ENCODE measurements around the gene GTF2B.
"Not testable (repeated sequence)": the region's sequence is repeated elsewhere in the genome, so short reads cannot be mapped to it uniquely, and the experiment has no call there.

Gene GTF2B

DNA sequence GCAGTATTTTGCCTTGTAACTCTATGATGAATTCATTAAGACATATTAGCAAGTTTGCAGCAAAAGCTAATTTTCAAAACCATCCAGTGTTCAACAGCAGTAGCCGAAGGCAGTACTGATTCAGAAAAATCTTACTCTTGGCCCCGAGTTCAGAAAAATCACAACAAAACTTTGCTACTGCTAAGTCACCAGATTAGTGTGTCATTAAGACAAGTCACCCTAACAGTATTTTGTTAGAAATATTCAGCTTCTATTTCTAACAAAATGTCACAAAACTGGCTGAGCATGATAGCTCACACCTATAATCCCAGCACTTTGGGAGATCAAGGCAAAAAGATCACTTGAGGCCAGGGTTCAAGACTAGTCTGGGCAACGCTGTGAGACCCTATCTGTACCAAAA is 8.2 kb downstream of the GTF2B start:
- no peak for DNase-seq

DNA sequence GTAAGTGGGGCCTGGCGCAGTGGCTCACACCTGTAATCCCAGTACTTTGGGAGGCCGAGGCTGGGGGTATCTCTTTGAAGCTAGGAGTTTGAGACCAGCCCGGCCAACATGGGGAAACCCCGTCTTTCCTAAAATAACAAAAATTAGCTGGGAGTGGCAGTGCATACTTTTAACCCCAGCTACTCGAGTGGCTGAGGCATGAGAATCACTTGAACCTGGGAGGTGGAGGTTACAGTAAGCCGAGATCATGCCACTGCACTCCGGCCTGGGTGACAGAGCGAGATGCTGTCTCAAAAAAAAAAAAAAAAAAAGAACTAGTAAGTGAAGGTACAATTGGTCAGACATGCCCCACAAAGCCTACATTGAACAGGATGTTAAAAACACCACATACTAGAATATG is 10.7 kb downstream of the GTF2B start:
- DNase-seq: not testable (repeated sequence)

DNA sequence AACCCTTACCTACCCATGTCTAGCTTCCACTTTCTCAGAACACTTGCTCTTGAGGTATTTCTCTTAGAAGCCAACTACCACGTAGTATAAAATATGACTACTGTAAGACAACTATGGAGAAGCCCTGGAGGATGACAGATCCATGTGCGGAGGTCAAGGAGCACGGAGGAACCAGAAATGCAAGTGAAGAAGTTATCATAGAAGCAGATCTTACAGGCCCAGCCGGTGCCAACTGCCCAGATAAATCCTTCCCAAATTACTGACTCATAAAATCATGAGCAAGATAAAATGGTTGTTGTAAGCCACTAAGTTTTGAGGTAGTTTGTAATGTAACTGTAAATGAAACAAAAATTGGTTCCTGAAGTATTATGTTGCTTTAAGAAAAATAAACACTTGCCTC is 12.6 kb downstream of the GTF2B start:
- DNase-seq: no peak

DNA sequence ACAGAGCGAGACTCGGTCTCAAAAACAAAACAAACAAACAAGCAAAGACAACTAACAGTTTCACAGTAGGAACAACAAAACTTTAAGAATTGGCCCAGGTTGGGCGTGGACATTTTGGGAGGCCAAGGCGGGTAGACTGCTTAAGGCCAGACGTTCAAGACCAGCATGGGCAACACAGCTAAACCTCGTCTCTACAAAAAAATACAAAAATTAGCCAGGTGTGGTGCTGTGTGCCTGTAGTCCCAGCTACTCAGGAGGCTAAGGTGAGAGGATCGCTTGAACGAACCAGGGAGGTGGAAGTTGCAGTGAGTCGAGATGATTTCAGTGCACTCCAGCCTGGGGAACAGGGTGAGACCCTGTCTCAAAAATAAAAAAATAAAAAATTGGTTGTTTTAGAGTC is 13.5 kb downstream of the GTF2B start:
- no peak for DNase-seq

DNA sequence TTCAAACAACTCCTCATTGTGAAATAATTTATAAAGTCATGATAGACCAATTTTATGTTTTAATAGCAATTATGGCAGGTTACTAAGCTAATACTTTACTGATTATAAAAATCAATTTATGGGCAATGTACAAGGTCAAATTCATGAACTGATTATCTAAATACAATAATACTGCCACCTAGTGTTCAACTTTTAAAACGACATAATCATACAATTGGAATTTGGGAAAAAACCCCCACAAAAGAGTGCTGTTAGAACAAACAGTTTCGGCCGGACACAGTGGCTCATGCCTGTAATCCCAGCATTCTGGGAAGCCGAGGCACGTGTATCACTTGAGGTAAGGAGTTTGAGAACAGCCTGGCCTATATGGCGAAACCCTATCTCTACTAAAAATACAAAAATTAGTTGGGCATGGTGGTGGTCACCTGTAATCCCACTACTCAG is 14.0 kb downstream of the GTF2B start:
- DNase-seq: peak; percentile 47

DNA sequence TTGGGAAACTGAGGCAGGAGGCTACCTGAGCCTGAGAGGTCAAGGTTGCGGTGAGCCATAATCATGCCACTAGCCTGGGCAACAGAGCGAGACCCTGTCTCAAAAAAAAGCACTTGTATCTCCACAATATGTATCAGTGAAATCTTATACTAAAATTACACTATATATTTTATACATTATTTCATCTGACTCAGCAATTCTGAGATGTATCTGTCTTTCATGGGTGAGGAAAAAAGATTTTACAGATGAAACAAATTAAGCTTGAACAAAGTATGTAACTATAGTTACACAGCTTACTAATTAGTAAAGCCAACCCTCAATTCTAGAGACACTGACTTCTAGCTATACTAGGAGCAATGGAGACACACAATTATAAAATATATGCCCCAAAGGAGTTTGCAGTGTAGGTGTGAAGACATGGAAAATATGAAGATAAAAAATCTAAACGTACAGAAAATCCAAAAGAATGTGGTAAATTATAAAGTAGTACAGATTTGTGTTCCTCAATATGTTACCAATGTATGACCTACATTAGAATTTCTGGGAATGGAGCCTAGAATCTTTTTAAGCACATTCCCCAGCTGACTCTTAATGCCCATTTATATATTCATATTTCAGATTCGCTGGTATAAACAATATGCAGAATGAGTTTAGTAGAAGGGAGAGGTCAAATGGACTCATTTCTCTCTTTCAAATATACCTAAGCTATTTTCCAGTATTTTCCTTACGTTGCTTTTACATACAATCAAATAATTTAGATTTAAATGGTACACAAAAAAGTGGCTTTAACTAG is 14.6 kb downstream of the GTF2B start:
- no peak for DNase-seq

DNA sequence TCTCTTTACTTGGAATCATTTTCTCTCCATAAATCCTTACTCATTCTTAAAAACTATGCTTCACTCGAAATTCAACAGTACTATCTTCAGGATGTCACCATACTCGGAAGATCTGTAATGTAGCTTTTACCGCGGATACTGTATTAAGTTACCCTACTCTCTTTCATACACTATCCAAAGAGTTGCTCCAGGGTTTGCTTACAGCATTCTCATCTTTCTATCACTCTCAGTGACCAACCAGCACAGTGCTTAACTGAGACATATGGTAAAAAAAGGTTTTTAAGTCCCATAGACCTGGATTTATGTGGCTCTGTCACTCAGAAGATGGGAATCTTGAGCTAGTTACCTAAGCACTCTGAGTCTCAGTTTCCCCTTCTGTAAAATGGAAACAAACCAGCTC is 15.8 kb downstream of the GTF2B start:
- no peak for DNase-seq

DNA sequence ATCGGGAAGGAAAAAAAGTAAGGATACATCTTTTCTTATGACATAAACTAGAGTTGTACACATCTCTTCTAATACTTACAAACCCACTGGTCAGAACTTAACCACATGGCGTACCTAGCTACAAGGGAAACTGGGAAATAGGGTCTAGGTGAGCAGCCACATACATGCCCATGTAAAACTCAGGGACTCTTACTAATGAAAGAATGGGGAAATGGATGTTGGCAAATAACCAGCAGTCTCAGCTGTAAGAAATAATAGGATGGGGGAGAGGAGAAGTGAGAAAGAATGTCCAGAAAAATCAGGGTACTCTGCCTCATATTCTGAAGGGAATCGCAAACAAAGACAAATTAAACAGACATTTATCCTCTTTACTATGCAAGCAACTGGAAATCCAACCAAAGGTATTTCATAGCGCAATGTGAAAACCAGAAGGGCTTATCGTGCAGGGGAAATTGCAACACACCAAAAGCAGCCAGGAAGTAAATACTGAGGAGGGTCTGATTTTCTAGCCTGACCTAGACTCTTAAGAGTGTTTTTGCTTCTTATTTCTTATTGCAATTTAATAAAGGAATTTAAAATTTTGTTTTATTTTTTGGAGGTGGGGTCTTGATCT is 17.5 kb downstream of the GTF2B start:
- DNase-seq: no peak

DNA sequence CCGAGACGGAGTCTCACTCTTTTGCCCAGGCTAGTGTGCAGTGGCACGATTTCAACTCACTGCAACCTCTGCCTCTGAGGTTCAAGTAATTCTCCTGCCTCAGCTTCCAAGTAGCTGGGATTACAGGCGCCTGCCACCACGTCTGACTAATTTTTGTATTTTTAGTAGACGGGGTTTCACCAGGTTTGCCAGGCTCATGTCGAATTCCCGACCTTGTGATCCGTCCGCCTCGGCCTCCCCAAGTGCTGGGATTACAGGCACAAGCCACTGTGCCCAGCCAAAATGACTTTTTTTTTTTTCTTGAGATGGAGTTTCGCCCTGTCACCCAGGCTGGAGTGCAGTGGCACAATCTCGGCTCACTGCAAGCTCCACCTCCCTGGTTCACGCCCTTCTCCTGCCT is 21.7 kb downstream of the GTF2B start:
- not testable (repeated sequence) for DNase-seq

DNA sequence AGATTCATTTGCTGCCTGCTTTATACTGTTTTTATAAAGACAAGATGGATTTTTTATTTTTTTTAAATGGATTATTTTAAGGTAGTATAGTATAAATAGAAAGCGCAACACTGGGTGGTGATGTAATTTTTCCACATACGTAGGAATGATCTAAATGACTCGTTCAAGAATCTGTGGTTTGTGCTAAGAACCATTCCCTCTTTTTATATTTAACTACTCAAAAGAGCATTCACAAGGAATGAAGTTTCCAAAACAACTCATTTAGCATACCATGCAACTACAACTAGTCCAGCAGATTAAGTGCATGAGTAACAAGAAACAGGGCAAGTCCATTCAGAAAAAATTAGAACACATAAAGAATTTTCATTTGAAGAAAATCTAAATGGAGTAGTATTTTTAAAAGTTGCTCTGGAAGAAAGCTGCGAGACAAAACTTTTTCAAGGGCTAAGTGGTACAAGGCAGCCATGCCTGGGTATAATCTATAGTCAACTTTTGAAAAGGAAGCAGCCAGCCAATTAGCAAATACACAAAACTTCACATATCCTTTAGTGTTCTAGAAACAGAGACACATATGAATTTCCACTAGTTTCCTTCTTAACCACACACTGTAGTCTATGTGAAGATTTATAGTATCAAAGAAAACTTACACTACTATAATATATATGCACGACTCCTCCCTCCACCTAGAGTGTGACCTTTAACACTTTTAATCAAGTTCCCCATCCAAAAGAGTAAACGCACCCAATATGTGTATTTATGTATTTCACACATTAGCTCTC is 23.4 kb downstream of the GTF2B start:
- peak; percentile 37 for DNase-seq

DNA sequence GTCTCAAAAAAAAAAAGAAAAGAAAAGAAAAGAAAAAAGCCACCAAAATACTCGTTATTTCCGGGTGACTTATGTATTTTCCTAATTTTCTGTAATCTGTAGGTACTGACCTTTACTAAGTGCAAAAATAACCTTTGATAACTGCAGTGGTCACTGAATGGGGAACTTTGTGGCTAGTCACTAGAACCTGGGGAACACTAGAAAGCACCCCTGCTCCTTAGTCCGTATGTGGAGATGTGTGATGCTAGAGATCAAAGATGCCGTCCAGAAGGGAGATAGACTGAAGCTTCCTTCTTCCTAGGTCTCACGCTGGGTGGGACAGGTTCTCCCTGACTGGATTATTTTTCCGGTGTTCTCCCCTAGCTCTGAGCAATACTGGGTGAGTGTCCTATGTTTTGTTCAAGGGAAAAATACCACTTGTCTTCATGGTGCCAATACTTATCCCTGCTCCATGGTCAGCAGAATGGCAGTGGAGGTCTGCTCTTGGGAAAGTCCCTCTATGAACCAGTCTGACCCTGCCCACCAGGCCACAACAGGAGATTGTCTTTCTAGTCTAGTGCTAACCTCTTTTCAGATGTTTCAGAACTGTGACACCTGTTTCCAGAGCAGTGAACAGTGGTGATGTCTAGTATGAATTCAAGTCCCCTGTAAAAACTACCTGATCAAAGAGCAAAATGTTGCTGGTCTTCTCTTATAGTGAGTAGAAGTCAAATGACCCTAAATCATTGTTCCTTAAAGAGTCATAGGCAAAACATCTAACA is 39.9 kb downstream of the GTF2B start:
- DNase-seq: no peak

DNA sequence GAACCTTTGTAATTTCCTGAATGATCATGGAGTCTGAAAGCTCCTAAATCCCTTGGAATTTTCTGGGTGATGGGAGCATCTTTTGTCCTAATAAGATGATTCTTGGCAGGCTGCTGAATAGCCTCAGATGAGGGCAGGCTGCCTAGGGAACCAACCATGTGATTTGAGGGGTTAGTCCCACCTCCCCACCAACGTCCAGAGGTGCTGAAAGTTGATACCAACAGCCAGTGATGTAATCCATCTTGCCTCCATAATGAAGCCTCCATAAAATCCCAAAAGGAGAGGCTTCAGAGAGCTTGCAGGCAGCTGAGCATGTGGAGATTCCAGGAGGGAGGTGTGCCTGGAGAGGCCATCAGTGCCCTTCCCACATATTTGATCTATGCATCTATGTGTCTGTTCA is 43.7 kb downstream of the GTF2B start:
- DNase-seq: no peak

DNA sequence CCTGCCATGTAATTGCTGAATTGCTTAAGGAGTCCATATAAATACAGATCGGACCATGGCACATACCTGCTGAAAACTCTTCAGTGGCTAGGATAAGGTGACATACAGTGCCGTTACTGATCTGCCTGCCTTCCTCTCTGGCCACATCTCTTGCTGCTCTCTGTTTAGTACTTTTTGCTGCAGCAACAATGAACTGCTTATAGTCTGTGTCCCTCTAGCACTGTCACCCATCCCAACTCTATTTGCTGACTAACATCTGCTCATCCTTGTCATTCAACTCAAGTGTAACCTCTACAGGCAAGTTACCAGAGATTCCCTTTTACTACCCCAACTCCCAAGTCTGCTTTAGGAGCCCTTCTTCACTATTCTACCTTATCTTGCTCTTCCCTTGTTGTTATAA is 65.6 kb downstream of the GTF2B start:
- DNase-seq: no peak

DNA sequence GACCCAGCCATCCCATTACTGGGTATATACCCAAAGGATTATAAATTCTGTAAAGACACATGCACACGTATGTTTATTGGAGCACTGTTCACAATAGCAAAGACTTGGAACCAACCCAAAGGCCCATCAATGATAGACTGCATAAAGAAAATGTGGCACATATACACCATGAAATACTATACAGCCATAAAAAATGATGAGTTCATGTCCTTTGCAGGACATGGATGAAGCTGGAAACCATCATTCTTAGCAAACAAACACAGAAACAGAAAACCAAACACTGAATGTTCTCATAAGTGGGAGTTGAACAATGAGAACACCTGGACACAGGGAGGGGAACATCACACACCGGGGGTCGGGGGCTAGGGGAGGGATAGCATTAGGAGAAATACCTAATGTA is 71.7 kb downstream of the GTF2B start:
- not testable (repeated sequence) for DNase-seq

DNA sequence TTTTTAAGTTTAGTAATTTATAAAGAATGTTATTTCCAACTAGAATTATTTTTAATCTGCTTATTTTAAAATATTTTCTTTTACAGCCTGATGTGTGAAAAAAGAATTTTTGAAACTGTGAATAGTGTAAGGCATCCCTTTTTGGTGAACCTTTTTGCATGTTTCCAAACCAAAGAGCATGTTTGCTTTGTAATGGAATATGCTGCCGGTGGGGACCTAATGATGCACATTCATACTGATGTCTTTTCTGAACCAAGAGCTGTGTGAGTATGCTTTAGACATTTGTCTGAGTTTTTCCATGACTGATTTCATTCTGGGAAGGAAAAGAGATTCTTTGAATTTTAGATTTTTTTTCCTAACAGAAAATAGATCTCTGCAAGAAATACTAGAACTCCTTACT is 77.9 kb downstream of the GTF2B start:
- no peak for DNase-seq

DNA sequence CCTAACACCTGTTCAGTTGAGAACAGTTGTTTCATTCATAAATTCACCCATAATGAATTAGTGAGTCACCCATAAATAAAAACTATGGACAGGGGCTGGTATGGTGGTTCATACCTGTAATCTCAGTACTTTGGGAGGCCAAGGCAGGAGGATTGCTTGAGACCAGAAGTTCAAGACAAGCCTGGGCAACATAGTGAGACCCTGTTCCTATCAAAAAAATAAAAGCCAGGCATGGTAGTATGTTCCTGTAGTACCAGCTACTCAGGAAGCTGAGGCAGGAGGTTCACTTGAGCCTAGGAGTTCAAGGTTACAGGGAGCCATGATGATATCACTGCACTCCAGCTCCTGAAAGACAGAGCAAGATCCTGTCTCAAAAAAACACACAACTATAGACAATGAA is 79.0 kb downstream of the GTF2B start:
- DNase-seq: no peak

DNA sequence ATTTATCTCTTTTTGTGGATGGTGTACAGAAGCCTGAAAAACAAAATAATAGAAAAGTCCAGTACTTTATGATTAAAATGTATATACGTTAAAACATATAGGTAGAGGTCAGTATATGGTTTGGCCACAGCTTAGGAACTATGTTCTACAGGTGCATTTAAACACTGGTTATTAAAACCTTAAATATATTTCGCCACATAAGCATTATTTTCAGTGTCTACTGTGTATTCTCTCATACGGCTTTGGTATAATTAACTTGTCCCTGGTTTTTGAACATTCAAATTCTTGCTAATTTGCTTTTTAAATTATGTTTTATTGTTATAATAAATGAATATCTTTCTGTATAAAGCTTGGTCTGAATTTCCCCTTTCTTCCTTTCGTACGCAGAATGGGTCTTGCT is 87.9 kb downstream of the GTF2B start:
- no peak for DNase-seq

DNA sequence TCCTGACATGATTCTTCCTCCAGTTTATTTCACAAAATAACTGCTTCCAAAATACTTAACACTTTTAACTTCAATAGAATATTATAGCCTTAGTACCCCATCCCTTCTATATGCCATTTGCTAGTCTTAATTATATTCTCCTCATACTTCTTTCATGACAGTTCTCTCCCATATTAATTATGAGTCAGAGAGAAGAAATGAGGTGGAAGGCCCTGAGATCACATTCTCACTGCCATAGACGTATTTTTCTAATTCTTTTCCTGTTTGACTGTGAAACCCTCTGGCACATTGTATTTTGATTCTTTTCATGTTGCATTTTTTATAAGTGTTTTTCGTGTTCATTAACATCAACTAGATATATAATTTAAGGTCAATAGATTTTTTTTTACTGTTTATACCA is 88.4 kb downstream of the GTF2B start:
- DNase-seq: peak; percentile 77

Data from EL (cell line).